NCI-H82 treated with DMSO at 0.1 percent for 48 hours (cell line): ENCODE data around the gene SNRPB2.

Source experiments
- DNase-seq: peaks from one replicate; lab custom pipeline; 2025; ENCODE audit not compliant: unreplicated experiment; lab: John Stamatoyannopoulos, UW

The SNRPB2 gene

DNA sequence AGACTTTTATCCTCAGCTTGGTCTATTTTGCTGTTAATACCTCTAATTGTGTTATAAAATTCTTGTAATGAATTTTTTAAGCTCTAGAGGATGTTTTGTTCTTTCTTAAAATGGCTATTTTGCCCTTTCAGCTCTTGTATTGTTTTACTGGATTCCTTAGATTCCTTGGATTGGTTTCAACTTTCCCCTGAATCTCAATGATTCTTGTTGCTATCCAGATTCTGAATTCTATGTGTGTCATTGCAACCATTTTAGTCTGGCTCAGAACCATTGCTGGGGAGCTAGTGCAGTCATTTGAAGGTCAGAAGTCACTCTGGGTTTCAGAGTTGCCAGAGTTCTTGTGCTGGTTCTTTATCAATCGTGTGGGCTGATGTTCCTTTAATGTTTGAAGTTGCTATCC, 55.4 kb downstream of the SNRPB2 start:
- DNase-seq = no peak
